Left lung (tissue), 10 donors: ENCODE results near the gene SGPP2. TPM values are rescaled to one million over a fixed set of nuclear protein-coding genes. Genes with fewer than 3 reads are reported as not detected.

Source experiments
- ATAC-seq: fragments of 200-7000 bp; cut with Tn5 transposase; one replicate; pipeline ENCODE4 v1.9.1; 2020; ENCODE audit warnings: moderate library complexity
- DNase-seq, 4 donors: peaks; one replicate each; pipeline ENCODE4 v3.0.0-alpha.2; 2013 to 2020
- H3K27ac ChIP-seq, 2 donors: fragments of 200-600 bp; sonication (generic) in 1 of 2; one replicate each; pipeline versions ENCODE4 v1.5.0 to v1.8.0; 2020 to 2021
- H3K27me3 ChIP-seq, 2 donors: fragments of 200-600 bp; sonication (generic) in 1 of 2; one replicate each; pipeline versions ENCODE4 v1.5.0 to v1.8.0; 2020 to 2021
- H3K36me3 ChIP-seq, 2 donors: fragments of 200-600 bp; sonication (generic) in 1 of 2; one replicate each; pipeline versions ENCODE4 v1.5.0 to v1.8.0; 2020 to 2021
- H3K4me1 ChIP-seq, 2 donors: fragments of 200-600 bp; one replicate each; pipeline ENCODE4 v1.8.0; 2021
- H3K4me3 ChIP-seq, 2 donors: fragments of 200-600 bp; sonication (generic) in 1 of 2; one replicate each; pipeline versions ENCODE4 v1.5.0 to v1.8.0; 2020 to 2021; ENCODE audit warnings: mild to moderate bottlenecking in 1 of 2
- H3K9me3 ChIP-seq, 2 donors: fragments of 200-600 bp; sonication (generic) in 1 of 2; one replicate each; pipeline versions ENCODE4 v1.5.0 to v1.8.0; 2020 to 2021
- intact Hi-C, 2 donors: fragments of 100-400 bp; cut with DNase I; formaldehyde crosslinking; loops; one replicate each; pipeline versions ENCODE4 v1.11.2 to v1.14.2; 2022
- polyA plus RNA-seq, 6 donors: library from polyadenylated mRNA; unstranded; fragments of 120-200 nt; gene quantifications; one replicate each; pipeline ENCODE4 v1.2.1, GENCODE V29; 2013; ENCODE audit not compliant: insufficient read length in 6 of 6
- total RNA-seq, 2 donors: library from RNA; stranded (reverse); fragmentation: NEBNext Ultra II Directional; extraction: Animal tissue kit (Norgen Biotek cat#: 25700); gene quantifications; one replicate each; pipeline ENCODE4 v1.2.1, GENCODE V29; 2021
- TF ChIP-seq, protein P1 (sequence below), 2 donors: fragments of 200-600 bp; sonication (generic) in 1 of 2; IDR thresholded peaks; one replicate each; pipeline versions ENCODE4 v1.5.0 to v1.8.0; 2021; ENCODE audit warnings: antibody characterized with exemption in 2 of 2
- donor health status: DM: no; HTN: yes; CAD: no.
- donor health status: DM: no; HTN: no; CAD: no.

Gene SGPP2
- total and polyA plus RNA-seq, 8 donors, result 2.2 to 31.2 (median 5.9) TPM

DNA sequence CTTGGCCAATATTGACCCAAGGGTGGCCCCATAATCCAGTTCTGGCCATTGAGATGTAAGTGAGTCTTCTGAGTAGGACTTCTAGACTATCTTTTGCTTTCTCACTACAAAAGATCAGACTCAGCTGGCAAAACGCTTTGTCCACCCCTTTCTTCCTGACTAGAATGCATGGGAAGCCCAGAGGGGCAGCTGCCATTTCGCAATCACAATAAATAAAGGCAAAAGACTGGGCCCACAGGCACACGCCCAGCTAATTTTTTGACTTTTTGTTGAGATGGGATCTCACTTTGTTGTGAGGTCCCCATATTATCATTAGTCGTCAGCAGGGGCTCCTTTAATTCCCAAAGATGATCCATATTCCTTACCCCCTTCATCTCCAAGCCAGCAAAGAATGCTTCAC is 41.1 kb upstream of the SGPP2 start:
- H3K9me3 ChIP-seq, result no peaks in the 10 kb centered on the region
- H3K4me3 ChIP-seq, result no peak overlapping the region
- ATAC-seq (no peak), DNase-seq (no peak)
- intact Hi-C loops, result no loop called here
- no peak overlapping the region for H3K27ac ChIP-seq
- TF ChIP-seq, protein P1, sequence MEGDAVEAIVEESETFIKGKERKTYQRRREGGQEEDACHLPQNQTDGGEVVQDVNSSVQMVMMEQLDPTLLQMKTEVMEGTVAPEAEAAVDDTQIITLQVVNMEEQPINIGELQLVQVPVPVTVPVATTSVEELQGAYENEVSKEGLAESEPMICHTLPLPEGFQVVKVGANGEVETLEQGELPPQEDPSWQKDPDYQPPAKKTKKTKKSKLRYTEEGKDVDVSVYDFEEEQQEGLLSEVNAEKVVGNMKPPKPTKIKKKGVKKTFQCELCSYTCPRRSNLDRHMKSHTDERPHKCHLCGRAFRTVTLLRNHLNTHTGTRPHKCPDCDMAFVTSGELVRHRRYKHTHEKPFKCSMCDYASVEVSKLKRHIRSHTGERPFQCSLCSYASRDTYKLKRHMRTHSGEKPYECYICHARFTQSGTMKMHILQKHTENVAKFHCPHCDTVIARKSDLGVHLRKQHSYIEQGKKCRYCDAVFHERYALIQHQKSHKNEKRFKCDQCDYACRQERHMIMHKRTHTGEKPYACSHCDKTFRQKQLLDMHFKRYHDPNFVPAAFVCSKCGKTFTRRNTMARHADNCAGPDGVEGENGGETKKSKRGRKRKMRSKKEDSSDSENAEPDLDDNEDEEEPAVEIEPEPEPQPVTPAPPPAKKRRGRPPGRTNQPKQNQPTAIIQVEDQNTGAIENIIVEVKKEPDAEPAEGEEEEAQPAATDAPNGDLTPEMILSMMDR (IDR thresholded peaks at IDR 0.05), result no peak
- H3K4me1 ChIP-seq, result no peaks in the 10 kb centered on the region
- H3K27me3 ChIP-seq, result no peaks in the 10 kb centered on the region
- no peaks in the 10 kb centered on the region for H3K36me3 ChIP-seq

DNA sequence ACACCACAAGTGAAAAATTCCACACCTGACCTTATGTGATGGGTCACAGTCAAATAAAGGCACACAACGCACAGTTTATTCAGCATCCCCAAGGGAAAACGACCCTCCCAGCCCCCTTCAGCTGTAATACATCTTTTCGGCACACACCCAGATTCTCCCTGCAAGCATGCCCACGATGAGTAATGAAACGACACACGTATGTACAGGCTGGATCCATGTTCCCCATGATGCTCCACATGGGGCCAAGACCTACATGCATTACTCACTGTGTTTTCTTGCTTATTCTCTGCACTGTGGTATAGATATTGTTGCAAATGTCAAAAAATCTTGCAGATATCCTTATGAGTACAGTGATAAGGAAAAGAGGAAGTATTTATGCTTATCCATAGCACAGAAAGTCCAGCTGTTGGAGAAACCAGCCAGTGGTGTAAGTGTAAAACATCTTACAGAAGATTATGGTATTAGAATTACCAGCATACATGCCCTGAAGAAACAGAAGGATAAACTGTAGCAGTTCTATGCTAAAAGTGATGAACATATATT is 32.5 kb upstream of the SGPP2 start:
- intact Hi-C loops, result no loop called here
- H3K4me3 ChIP-seq, result no peak overlapping the region
- TF ChIP-seq, protein P1 (IDR thresholded peaks at IDR 0.05), result no peak
- no peak for ATAC-seq
- H3K36me3 ChIP-seq, result no peaks in the 10 kb centered on the region
- DNase-seq, result no peak
- H3K27me3 ChIP-seq, result no peaks in the 10 kb centered on the region
- peaks cover 0 to 6% of the 10 kb centered on the region in 2 donors for H3K9me3 ChIP-seq
- no peak overlapping the region for H3K27ac ChIP-seq
- H3K4me1 ChIP-seq, result no peaks in the 10 kb centered on the region

DNA sequence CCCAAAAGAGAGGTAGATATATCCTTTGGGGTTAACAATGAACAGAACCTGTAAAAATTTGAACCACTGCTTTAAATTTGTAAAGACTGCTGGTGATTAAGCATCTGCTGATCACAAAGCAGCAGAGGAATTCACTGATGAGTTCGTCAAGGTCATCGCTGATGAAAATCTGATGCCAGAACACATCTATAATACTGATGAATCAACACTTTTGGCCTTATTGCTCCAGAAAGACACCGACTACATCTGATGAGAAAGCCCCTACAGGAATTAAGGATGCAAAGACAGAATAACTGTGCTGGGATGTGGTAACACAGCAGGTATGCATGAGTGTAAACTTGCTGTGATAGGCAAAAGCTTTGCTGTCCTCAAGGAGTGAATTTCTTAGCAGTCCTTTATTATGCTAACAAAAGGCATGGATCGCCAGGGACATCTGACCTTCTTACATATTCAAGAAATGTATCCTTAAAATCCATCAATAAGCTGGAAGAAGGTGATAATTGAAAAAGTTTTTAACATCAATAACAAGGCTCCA is 30.5 kb upstream of the SGPP2 start:
- ATAC-seq (no peak), DNase-seq (no peak)
- intact Hi-C loops, result no loop called here
- no peaks in the 10 kb centered on the region for H3K36me3 ChIP-seq
- no peaks in the 10 kb centered on the region for H3K27me3 ChIP-seq
- H3K27ac ChIP-seq, result no peak overlapping the region
- H3K9me3 ChIP-seq, result peaks cover 0 to 6% of the 10 kb centered on the region in 2 donors
- H3K4me1 ChIP-seq, result no peaks in the 10 kb centered on the region
- TF ChIP-seq, protein P1 (IDR thresholded peaks at IDR 0.05), result no peak
- H3K4me3 ChIP-seq, result no peak overlapping the region

DNA sequence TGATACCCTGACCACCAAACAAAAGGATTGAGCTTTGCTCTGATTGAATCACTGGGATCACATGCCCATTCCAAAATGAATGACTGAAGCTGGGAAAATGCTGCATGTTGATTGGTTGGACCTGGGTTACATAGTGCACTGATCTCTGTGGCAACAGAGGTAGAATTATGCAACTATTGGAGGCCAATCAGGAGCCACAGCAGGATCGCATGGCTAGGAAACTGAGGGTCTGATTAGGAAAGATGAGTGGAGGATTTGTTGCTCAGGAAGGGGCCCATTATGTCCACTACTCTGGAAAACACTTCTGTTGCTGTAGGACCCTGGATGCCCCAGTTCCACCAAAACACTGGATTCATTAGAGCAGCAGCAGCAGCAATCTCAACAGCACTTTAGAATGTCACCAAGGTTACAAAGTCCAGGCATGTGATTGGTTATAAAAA is 25.9 kb upstream of the SGPP2 start:
- H3K27me3 ChIP-seq, result no peaks in the 10 kb centered on the region
- H3K36me3 ChIP-seq, result no peaks in the 10 kb centered on the region
- no peak overlapping the region for H3K4me3 ChIP-seq
- intact Hi-C loops, result no loop called here
- H3K4me1 ChIP-seq, result no peaks in the 10 kb centered on the region
- ATAC-seq, result no peak
- H3K9me3 ChIP-seq, result peaks cover 0 to 6% of the 10 kb centered on the region in 2 donors
- TF ChIP-seq, protein P1 (IDR thresholded peaks at IDR 0.05), result no peak
- H3K27ac ChIP-seq, result no peak overlapping the region
- no peak for DNase-seq

DNA sequence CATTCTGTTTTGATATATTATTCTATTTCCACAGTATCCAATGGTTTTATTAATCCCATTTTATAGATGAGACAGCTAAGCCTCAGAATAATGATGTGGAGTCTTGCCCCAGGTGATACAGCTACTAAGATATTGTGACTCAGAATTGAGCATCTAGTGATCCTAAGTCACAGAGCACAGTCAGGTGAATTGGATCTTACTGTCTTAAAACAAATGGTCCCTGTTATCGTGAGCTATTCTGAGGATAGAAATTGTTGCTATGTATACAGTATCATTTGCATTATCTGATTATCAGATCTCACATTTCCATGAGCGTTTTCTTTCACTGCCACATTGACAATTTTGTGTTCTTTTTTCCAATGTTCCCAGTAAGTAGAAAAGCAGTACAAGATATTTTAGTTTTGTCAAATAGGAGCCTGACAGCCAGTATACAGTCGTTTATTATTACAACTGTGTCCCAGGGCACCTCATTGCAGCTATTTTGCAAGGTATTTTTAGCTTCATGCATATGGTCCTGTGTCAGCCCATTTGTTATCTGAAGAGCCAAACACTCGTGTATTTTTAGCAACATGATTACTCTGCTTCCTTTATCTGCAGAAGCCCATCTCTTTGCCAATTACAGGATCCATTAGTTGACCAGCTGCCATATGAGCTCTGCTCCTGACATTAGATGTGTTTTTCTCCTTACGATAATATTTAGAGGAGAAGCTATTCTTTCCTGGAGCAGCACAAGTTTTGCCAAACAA is 25.1 kb upstream of the SGPP2 start:
- intact Hi-C loops, result no loop called here
- no peak for ATAC-seq
- H3K4me3 ChIP-seq, result no peak overlapping the region
- no peak overlapping the region for H3K27ac ChIP-seq
- no peak for DNase-seq
- no peaks in the 10 kb centered on the region for H3K27me3 ChIP-seq
- H3K9me3 ChIP-seq, result peaks cover 0 to 6% of the 10 kb centered on the region in 2 donors
- TF ChIP-seq, protein P1 (IDR thresholded peaks at IDR 0.05), result no peak
- no peaks in the 10 kb centered on the region for H3K36me3 ChIP-seq
- no peaks in the 10 kb centered on the region for H3K4me1 ChIP-seq
